GM12865 (cell line): ENCODE results near the gene NEU3.
"Not testable (repeated sequence)": the region's sequence is repeated elsewhere in the genome, so short reads cannot be mapped to it uniquely, and the experiment has no call there.

Experiments used
- DNase-seq: peaks from one replicate; pipeline ENCODE4 v3.0.0; 2010; ENCODE audit warnings: low read depth
- H3K4me3 ChIP-seq: 2 replicates; pipeline ENCODE4 v1.5.1; 2011; ENCODE audit warnings: mild to moderate bottlenecking, low read depth, low read length, control low read depth
- CTCF ChIP-seq: IDR thresholded peaks from 2 replicates; pipeline ENCODE4 v1.5.1; 2011; ENCODE audit warnings: low read length, control low read depth, low read depth, inconsistent platforms; ENCODE audit not compliant: insufficient read depth; ENCODE audit errors: missing control alignments

Gene NEU3

GRCh38 chr11:74981888-74982287 is 6.8 kb upstream of the NEU3 start:
- no peak for DNase-seq
- no peak for TF ChIP-seq CTCF
- no peak overlapping the region for H3K4me3 ChIP-seq

GRCh38 chr11:74984070-74984469 is 4.7 kb upstream of the NEU3 start:
- no peak for DNase-seq
- no peak overlapping the region for H3K4me3 ChIP-seq
- TF ChIP-seq CTCF = no peak

- no peak for DNase-seq
- no peak for TF ChIP-seq CTCF
- no peak overlapping the region for H3K4me3 ChIP-seq
Measured at GRCh38 chr11:74984730-74985129, 4.0 kb upstream of the NEU3 start.

- no peak for TF ChIP-seq CTCF
- peak; percentile 40 for DNase-seq
- peak overlapping the region; percentile 93 for H3K4me3 ChIP-seq
Measured at GRCh38 chr11:74989260-74989638, 516 bp downstream of the NEU3 start.

- H3K4me3 ChIP-seq = peak overlapping the region; percentile 93
- not testable (repeated sequence) for DNase-seq
Measured at GRCh38 chr11:74990150-74990549, 1.4 kb downstream of the NEU3 start.

GRCh38 chr11:74990941-74991340 is 2.2 kb downstream of the NEU3 start:
- no peak for TF ChIP-seq CTCF
- peak overlapping the region; percentile 93 for H3K4me3 ChIP-seq
- DNase-seq = no peak

GRCh38 chr11:74992852-74993251 is 4.1 kb downstream of the NEU3 start:
- TF ChIP-seq CTCF = no peak
- DNase-seq = peak; percentile 79
- no peak overlapping the region for H3K4me3 ChIP-seq

GRCh38 chr11:75000975-75001354 is 12.2 kb downstream of the NEU3 start:
- H3K4me3 ChIP-seq = no peak overlapping the region
- TF ChIP-seq CTCF = no peak
- DNase-seq = no peak
